Activated CD8-positive, alpha-beta memory T cell treated with anti-CD3 and anti-CD28 coated beads, Interleukin-2, amount 10 ng/mL, durations not matched to agents 7 days and 5 days (primary cell): Measurements from ENCODE around the gene GALNT16. TPM values are rescaled to one million over a fixed set of nuclear protein-coding genes. Genes with fewer than 3 reads are reported as not detected.

Source experiments
- total RNA-seq, 2 experiments: library from RNA; stranded (reverse); gene quantifications; one replicate each; pipeline ENCODE4 v1.2.3, GENCODE V29; 2021

The GALNT16 gene
- total RNA-seq, 2 experiments from 2014 or later: 0.16 to 0.35 TPM

Other genes with a start within 250 kb of the GALNT16 start
- 10 to 100 TPM; 39.9 to 45.4 TPM for gene DCAF5, start 107.0 kb upstream of the GALNT16 start, total RNA-seq
- 1 to 10 TPM; 5.5 to 6.1 TPM for gene EXD2, start 68.7 kb upstream of the GALNT16 start, total RNA-seq
- gene ERH, start 138.1 kb downstream of the GALNT16 start, total RNA-seq: 100 to 1,000 TPM; 291 to 348 TPM
- 10 to 100 TPM; 40.7 to 50.5 TPM for gene SLC39A9, start 138.5 kb downstream of the GALNT16 start, total RNA-seq
- gene PLEKHD1, start 224.6 kb downstream of the GALNT16 start, total RNA-seq: under 1 TPM; 0.05 to 0.12 TPM